ENCODE measurements around the gene MYMK.

DNA sequence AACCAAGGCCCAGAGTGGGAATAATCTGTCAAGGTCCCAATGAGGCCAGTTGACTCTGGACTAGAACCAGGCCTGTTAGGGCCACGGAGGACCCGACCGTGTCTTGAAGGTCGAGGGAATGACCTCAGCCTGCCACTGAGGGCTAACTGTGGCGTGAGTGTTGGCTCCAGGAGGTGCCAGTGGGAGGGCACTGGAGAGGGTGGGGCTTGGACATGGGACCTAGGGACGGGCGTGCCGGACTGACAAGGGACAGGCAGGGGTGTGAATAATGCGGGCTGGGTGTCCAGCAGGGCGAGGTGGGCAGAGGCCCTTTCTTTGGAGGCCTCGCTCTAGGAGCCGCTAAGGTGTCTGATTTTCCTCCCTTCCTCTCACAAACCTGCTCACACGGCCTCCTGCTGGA lies 17.2 kb upstream of the MYMK start:
- TF ChIP-seq EZH2 (IDR thresholded peaks at IDR 0.05; ENCODE audit: borderline replicate concordance) (no peak), CTCF (IDR thresholded peaks at IDR 0.05; ENCODE audit: poor library complexity) (no peak), EZH2phosphoT487 (IDR thresholded peaks at IDR 0.05; ENCODE audit: low read depth, severe bottlenecking, unreplicated experiment) (no peak)

Data from hepatocyte (in vitro differentiated cells).